Peyer's patch (tissue), 4 donors: ENCODE results near the gene FGGY. TPM values are rescaled to one million over a fixed set of nuclear protein-coding genes. Genes with fewer than 3 reads are reported as not detected.
A peak's percentile ranks its signal among the peaks of the same experiment; 100 is the strongest.
"Not testable (repeated sequence)": the region's sequence is repeated elsewhere in the genome, so short reads cannot be mapped to it uniquely, and the experiment has no call there.

Experiments used
- DNase-seq, 3 donors: peaks; one replicate each; pipeline ENCODE4 v3.0.0-alpha.2; 2017 to 2019
- H3K27ac ChIP-seq, 4 donors: fragments of 200-600 bp; sonication (generic); one replicate each; pipeline ENCODE4 v1.5.1; 2016 to 2019
- H3K27me3 ChIP-seq, 2 donors: fragments of 200-600 bp; sonication (generic); one replicate each; pipeline ENCODE4 v1.5.1; 2019
- H3K36me3 ChIP-seq, 3 donors: fragments of 200-600 bp; sonication (generic); one replicate each; pipeline ENCODE4 v1.5.1; 2016 to 2019
- H3K4me1 ChIP-seq, 4 donors: fragments of 200-600 bp; sonication (generic); one replicate each; pipeline ENCODE4 v1.5.1; 2016 to 2019
- H3K4me3 ChIP-seq, 4 donors: fragments of 200-600 bp; sonication (generic); 1 replicate in 3 of 4; 2 replicates in 1 of 4; pipeline ENCODE4 v1.5.1; 2016 to 2019; ENCODE audit warnings: mild to moderate bottlenecking in 1 of 4
- H3K9me3 ChIP-seq, 4 donors: fragments of 200-600 bp; sonication (generic); one replicate each; pipeline ENCODE4 v1.5.1; 2016 to 2019; ENCODE audit warnings: mild to moderate bottlenecking in 1 of 4
- POLR2A ChIP-seq, 2 donors: fragments of 450-650 bp; IDR thresholded peaks; one replicate each; pipeline ENCODE4 v1.5.1; 2017; ENCODE audit warnings: antibody characterized with exemption in 2 of 2, mild to moderate bottlenecking in 2 of 2, moderate library complexity in 2 of 2
- total RNA-seq, 4 donors: library from RNA; depleted of rRNA; stranded (reverse); fragments of >200 nt; gene quantifications; one replicate each; pipeline ENCODE4 v1.1.0, GENCODE V29; 2016
- TF ChIP-seq, protein P1 (sequence below), 6 experiments: fragments of 450-650 bp in 4 of 6; fragments of 200-600 bp in 2 of 6; sonication (generic) in 1 of 6; IDR thresholded peaks; one replicate each; pipeline ENCODE4 v1.5.1; 2017 to 2019; ENCODE audit warnings: antibody characterized with exemption in 6 of 6, mild to moderate bottlenecking in 3 of 6, moderate library complexity in 1 of 6

The FGGY gene
- 100 to 1,000 TPM in 1 of 4 donors, 10 to 100 TPM in 3; 18.9 to 102 (median 33.6) TPM for total RNA-seq

DNA sequence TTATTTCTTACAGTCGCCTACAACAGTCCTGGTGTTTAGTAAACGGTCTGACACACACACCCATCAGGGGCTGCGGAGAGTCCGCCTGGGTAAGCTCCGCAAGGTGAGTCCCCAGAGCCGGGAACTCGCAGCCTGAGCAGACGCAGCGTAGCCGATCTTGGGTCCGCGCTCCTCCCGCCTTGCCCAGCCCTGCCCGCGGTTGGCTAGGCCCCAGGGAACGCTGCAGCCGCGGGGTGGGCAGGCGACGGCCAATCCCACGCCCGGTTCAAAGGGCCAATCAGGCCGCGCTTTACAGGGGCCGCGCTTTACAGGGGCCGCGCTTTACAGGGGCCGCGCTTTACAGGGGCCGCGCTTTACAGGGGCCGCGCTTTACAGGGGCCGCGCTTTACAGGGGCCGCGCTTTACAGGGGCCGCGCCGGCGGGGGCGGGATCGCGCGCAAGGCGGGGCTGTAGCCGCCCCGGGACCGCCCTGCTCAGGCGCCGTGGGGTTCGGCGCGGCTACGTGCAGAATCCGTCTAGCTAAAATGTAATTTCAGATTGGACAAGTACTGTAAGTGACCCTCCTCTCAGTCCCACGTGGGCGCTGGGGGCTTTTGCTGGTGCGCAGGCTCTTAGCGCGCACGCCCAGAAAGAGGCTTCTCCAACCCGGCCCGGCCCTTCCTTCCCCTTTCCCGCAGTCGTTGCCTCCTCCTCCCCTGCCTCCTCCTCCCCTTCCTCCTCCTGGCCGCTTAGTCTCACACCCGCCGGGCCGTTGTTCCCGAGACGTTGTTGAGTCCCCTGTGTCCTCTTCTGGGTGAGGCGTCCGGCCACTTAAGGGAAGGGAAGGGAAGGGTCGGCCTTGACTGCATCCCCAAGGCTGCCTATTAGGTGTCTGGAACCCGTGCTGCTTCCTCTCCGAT, at the start of gene FGGY:
TSS of gene FGGY (plus strand) at position 737 of the 899 bp plus-strand sequence. CDS start 24,456 bp downstream, outside the sequence.
- Histone ChIP-seq H3K27me3 (no peaks in the 10 kb centered on the region), H3K27ac (peak within 1 kb of the TSS; percentile 84 to 97 (median 94)), H3K36me3 (no peaks in the 10 kb centered on the region), H3K4me1 (peaks cover 0 to 21% (median 0%) of the 10 kb centered on the region in 4 donors), H3K4me3 (peak within 1 kb of the TSS; percentile 40 to 64 (median 55)), H3K9me3 (no peaks in the 10 kb centered on the region)
- TF ChIP-seq POLR2A (IDR thresholded peaks at IDR 0.05): peak; percentile 81 to 89
- TF ChIP-seq, protein P1, sequence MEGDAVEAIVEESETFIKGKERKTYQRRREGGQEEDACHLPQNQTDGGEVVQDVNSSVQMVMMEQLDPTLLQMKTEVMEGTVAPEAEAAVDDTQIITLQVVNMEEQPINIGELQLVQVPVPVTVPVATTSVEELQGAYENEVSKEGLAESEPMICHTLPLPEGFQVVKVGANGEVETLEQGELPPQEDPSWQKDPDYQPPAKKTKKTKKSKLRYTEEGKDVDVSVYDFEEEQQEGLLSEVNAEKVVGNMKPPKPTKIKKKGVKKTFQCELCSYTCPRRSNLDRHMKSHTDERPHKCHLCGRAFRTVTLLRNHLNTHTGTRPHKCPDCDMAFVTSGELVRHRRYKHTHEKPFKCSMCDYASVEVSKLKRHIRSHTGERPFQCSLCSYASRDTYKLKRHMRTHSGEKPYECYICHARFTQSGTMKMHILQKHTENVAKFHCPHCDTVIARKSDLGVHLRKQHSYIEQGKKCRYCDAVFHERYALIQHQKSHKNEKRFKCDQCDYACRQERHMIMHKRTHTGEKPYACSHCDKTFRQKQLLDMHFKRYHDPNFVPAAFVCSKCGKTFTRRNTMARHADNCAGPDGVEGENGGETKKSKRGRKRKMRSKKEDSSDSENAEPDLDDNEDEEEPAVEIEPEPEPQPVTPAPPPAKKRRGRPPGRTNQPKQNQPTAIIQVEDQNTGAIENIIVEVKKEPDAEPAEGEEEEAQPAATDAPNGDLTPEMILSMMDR (IDR thresholded peaks at IDR 0.05): peak in 1 of 6 experiments; percentile 6
- DNase-seq: peak; percentile 93 to 98 (median 95)

GRCh38 chr1:59248758-59249157, 48.1 kb upstream of the FGGY start:
- Histone ChIP-seq H3K4me3 (no peak overlapping the region), H3K9me3 (no peaks in the 10 kb centered on the region), H3K27me3 (no peaks in the 10 kb centered on the region), H3K4me1 (no peaks in the 10 kb centered on the region), H3K27ac (no peak overlapping the region), H3K36me3 (no peaks in the 10 kb centered on the region)
- no peak for DNase-seq
- TF ChIP-seq, protein P1 (IDR thresholded peaks at IDR 0.05): no peak

DNA sequence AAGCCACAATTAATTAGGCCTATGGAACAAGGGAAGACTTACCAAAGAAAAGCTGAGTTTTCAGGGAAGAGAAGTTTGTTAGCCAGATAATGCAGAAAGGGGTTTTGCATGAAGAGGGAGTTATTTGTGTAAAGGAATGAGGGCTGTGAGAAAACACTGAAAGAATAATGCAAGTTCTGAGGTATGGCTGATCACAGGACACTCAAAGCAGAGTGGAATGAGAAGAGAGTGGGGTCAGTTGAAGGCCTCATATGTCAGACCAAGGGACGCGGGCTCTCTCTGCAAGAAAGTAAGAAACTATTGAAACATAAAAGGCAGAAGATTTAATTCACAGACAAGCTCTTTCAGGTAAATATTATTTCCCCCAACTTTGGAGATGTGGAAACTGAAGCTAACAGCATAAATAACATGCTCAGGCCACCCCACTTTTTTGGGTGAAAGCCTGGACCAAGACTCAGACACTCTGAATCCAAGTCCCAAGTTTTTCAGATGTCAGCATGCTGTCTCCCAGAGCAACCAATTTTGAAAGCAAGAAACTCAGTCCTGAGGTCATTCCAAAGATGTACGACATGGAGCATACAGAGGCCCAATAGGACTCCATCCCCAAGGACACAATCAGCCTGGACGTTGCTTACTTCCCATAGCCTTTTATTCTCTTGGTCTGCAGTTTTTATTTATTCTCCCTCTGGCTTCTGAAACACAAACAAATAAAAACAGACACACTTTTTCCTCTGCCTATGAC, 47.3 kb upstream of the FGGY start:
- TF ChIP-seq, protein P1 (IDR thresholded peaks at IDR 0.05): no peak
- no peak for TF ChIP-seq POLR2A (IDR thresholded peaks at IDR 0.05)
- no peak for DNase-seq
- peak overlapping the region in 1 of 4 donors; percentile 0 for H3K27ac ChIP-seq

GRCh38 chr1:59251061-59251460, 45.8 kb upstream of the FGGY start:
- not testable (repeated sequence) for DNase-seq, H3K27me3 ChIP-seq

More for the DNA sequence above, 47.3 kb upstream of the FGGY start:
- Histone ChIP-seq H3K4me1 (no peaks in the 10 kb centered on the region), H3K27me3 (no peaks in the 10 kb centered on the region), H3K9me3 (no peaks in the 10 kb centered on the region), H3K4me3 (no peak overlapping the region), H3K36me3 (no peaks in the 10 kb centered on the region)

DNA sequence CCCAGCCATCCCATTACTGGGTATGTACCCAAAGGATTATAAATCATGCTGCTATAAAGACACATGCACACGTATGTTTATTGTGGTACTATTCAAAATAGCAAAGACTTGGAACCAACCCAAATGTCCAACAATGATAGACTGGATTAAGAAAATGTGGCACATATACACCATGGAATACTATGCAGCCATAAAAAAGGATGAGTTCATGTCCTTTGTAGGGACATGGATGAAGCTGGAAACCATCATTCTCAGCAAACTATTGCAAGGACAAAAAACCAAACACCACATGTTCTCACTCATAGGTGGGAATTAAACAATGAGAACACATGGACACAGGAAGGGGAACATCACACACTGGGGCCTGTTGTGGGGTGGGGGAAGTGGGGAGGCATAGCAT, 40.5 kb upstream of the FGGY start:
- not testable (repeated sequence) for H3K4me1 ChIP-seq, H3K27ac ChIP-seq, DNase-seq, H3K36me3 ChIP-seq, H3K9me3 ChIP-seq, H3K27me3 ChIP-seq, H3K4me3 ChIP-seq

More at GRCh38 chr1:59251061-59251460, 45.8 kb upstream of the FGGY start:
- H3K4me1 ChIP-seq, H3K9me3 ChIP-seq, H3K27ac ChIP-seq, H3K4me3 ChIP-seq, H3K36me3 ChIP-seq: not testable (repeated sequence)

DNA sequence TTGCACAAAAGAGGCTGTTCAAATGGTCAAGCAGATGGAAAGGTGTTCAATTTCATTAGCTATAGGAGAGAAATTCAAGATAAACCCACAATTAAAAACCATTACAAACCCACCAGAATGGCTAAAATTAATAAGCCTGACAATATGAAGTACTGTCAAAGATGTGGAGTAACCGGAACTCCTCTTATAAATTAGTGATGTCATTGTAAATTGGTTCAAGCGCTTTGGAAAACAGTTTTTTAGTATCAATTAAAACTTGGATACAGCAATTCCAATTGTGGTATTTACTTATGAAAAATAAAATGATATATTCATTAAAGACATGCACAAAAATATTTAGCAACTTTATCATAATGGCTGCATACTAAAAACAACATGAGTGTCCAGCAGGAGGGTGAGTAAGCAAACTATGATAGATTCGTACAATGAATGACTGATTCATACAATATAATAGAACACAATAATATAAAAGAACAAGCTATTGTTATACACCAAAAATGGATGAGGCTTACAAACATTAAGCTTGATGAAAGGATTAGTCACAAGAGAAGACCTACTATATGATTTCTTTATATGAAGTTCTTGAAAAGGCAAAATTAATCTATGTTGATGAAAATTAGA, 38.4 kb upstream of the FGGY start:
- H3K4me1 ChIP-seq: no peaks in the 10 kb centered on the region
- no peak overlapping the region for H3K27ac ChIP-seq
- H3K36me3 ChIP-seq: no peaks in the 10 kb centered on the region
- H3K27me3 ChIP-seq: no peaks in the 10 kb centered on the region
- no peak for DNase-seq
- H3K4me3 ChIP-seq: no peak overlapping the region
- TF ChIP-seq, protein P1 (IDR thresholded peaks at IDR 0.05): no peak
- no peak for TF ChIP-seq POLR2A (IDR thresholded peaks at IDR 0.05)
- H3K9me3 ChIP-seq: no peaks in the 10 kb centered on the region
